Testis (tissue), 3 donors: Measurements from ENCODE around the gene MEG3. TPM values are rescaled to one million over a fixed set of nuclear protein-coding genes. Genes with fewer than 3 reads are reported as not detected.

Experiments
- DNase-seq: peaks from one replicate; pipeline ENCODE4 v3.0.0-alpha.2; 2019
- H3K27ac ChIP-seq, 2 donors: fragments of 200-600 bp; sonication (generic); one replicate each; pipeline ENCODE4 v1.5.1; 2019
- H3K27me3 ChIP-seq: fragments of 200-600 bp; sonication (generic); one replicate; pipeline ENCODE4 v1.5.1; 2019
- H3K36me3 ChIP-seq: fragments of 200-600 bp; sonication (generic); one replicate; pipeline ENCODE4 v1.5.1; 2017; ENCODE audit warnings: low read depth; ENCODE audit errors: missing control alignments
- H3K4me1 ChIP-seq: fragments of 200-600 bp; sonication (generic); one replicate; pipeline ENCODE4 v1.5.1; 2019
- H3K4me3 ChIP-seq, 2 donors: fragments of 200-600 bp; sonication (generic); one replicate each; pipeline ENCODE4 v1.5.1; 2017 to 2019
- H3K9me3 ChIP-seq: fragments of 200-600 bp; sonication (generic); one replicate; pipeline ENCODE4 v1.5.1; 2017
- POLR2A ChIP-seq: fragments of 450-650 bp; IDR thresholded peaks from one replicate; pipeline ENCODE4 v1.6.1; 2017; ENCODE audit warnings: antibody characterized with exemption, mild to moderate bottlenecking, moderate library complexity
- WGBS, 2 donors: methylation state at CpG; one replicate each; pipeline ENCODE4 v1.1.5; 2018; 5-methylcytosine and 5-hydroxymethylcytosine counted together
- intact Hi-C: fragments of 100-400 bp; cut with DNase I; formaldehyde crosslinking; loops from one replicate; pipeline ENCODE4 v1.15.1; 2023; ENCODE audit warnings: low total_unique reads
- polyA plus RNA-seq: library from polyadenylated mRNA; stranded (reverse); fragments of 350-450 nt; fragmentation: Illumina TruSeq; extraction: RNeasy Lipid Tissue Mini Kit (QIAGEN cat#74804); gene quantifications from one replicate; pipeline ENCODE4 v1.2.3, GENCODE V29; 2014; ENCODE audit warnings: low read depth, low replicate concordance; ENCODE audit not compliant: insufficient read depth
- total RNA-seq, 2 donors: library from RNA; depleted of rRNA; stranded (reverse); fragments of >200 nt; gene quantifications; one replicate each; pipeline ENCODE4 v1.2.3, GENCODE V29; 2016
- TF ChIP-seq, protein P1 (sequence below), 3 experiments: fragments of 450-650 bp in 2 of 3; fragments of 200-600 bp in 1 of 3; sonication (generic) in 1 of 3; IDR thresholded peaks; one replicate each; pipeline ENCODE4 v1.5.1; 2016 to 2019; ENCODE audit warnings: antibody characterized with exemption in 3 of 3, mild to moderate bottlenecking in 2 of 3, moderate library complexity in 1 of 3

Gene MEG3
- total and polyA plus RNA-seq, 3 donors from 2014 or later = 107 to 324 (median 228) TPM

DNA sequence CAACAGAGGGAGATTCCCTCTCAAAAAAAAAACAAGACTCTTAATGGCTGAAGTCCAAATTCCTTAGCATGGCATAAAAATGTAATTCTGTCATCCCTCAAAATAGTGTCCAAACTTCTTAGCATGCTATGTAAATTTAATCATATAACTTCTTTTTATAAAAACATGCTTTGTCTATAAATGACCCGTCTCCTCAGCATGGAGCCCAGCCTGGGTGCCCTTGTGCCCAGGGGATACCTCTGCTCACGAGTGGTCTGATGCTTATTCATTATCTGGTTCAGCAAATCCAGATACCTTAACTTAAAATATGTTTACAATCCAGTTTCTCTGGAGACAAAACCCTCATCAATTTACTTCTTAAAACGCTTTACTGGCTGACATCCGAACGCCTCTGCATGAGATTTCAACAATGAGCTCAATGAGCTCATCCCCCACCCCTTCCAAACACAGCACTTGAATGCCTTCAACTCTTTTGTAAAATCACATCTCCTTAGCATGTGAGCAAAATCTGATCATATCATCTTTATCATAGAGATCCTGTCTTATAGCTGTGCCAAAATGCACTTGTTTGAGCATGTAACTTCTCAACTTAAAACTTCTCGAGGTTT lies 61.9 kb downstream of the MEG3 start:
- Histone ChIP-seq H3K36me3 (no peaks in the 10 kb centered on the region), H3K27ac (no peak overlapping the region), H3K27me3 (no peaks in the 10 kb centered on the region), H3K4me1 (no peaks in the 10 kb centered on the region), H3K4me3 (no peak overlapping the region), H3K9me3 (no peaks in the 10 kb centered on the region)
- intact Hi-C loops = no loop called here
- TF ChIP-seq POLR2A = no peak
- TF ChIP-seq, protein P1, sequence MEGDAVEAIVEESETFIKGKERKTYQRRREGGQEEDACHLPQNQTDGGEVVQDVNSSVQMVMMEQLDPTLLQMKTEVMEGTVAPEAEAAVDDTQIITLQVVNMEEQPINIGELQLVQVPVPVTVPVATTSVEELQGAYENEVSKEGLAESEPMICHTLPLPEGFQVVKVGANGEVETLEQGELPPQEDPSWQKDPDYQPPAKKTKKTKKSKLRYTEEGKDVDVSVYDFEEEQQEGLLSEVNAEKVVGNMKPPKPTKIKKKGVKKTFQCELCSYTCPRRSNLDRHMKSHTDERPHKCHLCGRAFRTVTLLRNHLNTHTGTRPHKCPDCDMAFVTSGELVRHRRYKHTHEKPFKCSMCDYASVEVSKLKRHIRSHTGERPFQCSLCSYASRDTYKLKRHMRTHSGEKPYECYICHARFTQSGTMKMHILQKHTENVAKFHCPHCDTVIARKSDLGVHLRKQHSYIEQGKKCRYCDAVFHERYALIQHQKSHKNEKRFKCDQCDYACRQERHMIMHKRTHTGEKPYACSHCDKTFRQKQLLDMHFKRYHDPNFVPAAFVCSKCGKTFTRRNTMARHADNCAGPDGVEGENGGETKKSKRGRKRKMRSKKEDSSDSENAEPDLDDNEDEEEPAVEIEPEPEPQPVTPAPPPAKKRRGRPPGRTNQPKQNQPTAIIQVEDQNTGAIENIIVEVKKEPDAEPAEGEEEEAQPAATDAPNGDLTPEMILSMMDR (IDR thresholded peaks at IDR 0.05) = no peak
- WGBS, 2 donors = 85 to 90% methylated on average over 6 of the region's 6 CpGs
- no peak for DNase-seq

DNA sequence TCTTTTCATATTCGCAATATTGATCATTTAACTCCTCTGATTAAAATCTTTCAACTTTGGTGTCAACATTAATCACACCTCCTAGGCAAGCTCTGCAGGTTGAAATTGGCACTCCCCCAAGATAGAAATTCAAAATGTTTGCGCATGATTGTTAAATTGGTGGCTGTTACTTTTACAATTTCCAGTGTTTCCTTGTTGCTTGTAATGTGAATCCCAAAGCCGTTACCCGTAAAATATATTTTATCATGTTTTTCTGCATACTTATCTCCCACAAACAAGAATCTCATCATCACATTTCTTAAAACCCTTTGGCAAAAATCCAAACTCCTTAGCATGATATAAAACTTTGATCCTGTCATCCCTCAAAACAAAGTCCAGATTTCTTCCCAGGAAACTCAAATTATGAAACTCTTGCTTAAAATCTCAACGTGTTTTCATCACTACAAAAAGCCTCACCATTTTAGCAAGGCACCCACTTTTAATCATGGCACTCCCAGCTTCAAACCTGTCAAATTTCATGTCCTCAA lies 62.9 kb downstream of the MEG3 start:
- no peaks in the 10 kb centered on the region for H3K4me1 ChIP-seq
- H3K4me3 ChIP-seq = no peak overlapping the region
- TF ChIP-seq, protein P1 (IDR thresholded peaks at IDR 0.05) = no peak
- no peak for TF ChIP-seq POLR2A
- no peak for DNase-seq
- WGBS, 2 donors = 77 to 78% methylated on average over 5 of the region's 5 CpGs
- H3K36me3 ChIP-seq = no peaks in the 10 kb centered on the region
- intact Hi-C loops = no loop called here
- no peaks in the 10 kb centered on the region for H3K27me3 ChIP-seq
- no peaks in the 10 kb centered on the region for H3K9me3 ChIP-seq
- H3K27ac ChIP-seq = no peak overlapping the region

DNA sequence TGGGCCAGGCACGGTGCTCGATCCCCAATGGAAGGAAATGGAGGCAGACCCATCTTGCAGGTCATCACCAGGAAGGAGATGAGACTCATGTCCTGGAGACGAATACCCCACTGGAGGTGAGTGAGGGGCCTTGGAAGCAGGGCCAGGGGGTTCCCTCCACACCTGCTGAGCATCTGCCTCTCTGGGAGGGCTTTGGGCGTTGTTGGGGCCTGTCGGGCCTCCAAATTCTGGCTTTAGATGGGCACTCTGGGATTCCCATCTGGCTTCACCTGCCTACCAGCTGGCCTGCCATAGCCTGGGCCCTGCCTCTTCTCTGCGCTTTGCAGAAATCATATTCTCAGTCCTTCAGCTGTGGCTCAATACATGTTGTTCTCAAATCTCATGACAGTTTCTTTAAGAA lies 63.7 kb downstream of the MEG3 start:
- intact Hi-C loops = no loop called here
- no peak for DNase-seq
- 94 to 97% methylated on average over 4 to 6 of the region's 6 CpGs for WGBS, 2 donors
- Histone ChIP-seq H3K27me3 (no peaks in the 10 kb centered on the region), H3K36me3 (no peaks in the 10 kb centered on the region), H3K4me3 (no peak overlapping the region), H3K27ac (no peak overlapping the region), H3K4me1 (no peaks in the 10 kb centered on the region), H3K9me3 (no peaks in the 10 kb centered on the region)
- TF ChIP-seq, protein P1 (IDR thresholded peaks at IDR 0.05) = no peak
- no peak for TF ChIP-seq POLR2A

DNA sequence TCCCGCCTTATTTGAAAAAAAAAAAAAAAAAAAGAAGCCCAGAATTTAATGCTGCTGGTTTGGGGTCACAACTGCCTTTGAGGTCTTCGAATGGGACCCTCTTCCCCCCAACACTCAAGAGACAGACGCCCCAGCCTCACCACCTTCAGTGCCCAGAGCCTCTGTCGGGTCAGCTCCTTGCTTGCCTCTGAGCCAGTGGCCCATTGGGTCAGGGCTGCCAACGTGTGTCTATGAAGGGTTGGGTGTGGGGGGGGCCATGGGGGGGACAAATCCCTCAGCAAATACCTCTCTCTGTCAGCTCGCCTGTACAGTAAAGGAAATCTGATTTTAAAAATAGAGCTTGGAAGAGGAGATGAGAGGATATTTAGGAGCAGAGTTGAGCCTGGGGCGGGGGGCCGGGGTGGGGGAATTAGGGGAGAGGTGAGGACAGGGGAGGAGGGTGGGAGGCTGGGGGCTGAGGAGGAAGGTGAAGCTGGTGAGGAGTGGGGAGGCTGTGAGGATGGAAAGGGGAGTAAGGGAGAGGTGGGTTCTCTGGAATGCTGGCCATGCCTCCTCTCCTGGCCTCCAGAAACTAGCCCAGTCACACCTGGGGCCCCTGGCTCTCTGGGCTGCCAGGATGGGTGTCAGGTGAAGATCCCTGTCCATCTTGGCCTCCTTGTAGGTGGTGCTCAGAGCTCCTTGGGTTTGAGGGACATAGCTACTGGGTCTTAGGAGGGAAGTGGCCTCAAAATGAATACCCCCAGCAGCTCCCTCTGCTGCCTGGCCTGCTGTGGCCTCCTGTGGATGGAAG lies 64.3 kb downstream of the MEG3 start:
- Histone ChIP-seq H3K27me3 (no peaks in the 10 kb centered on the region), H3K9me3 (no peaks in the 10 kb centered on the region), H3K4me3 (no peak overlapping the region), H3K36me3 (no peaks in the 10 kb centered on the region), H3K27ac (no peak overlapping the region), H3K4me1 (no peaks in the 10 kb centered on the region)
- DNase-seq = peak; percentile 2
- intact Hi-C loops = no loop called here
- 80 to 88% methylated on average over 8 of the region's 8 CpGs for whole genome bisulfite sequencing, 2 donors
- TF ChIP-seq, protein P1 (IDR thresholded peaks at IDR 0.05) = no peak
- TF ChIP-seq POLR2A = no peak
